ENCODE data around the gene ZNF697. TPM values are rescaled to one million over a fixed set of nuclear protein-coding genes. Genes with fewer than 3 reads are reported as not detected.
"Not testable (repeated sequence)": the region's sequence is repeated elsewhere in the genome, so short reads cannot be mapped to it uniquely, and the experiment has no call there.

Gene ZNF697
- total and polyA plus RNA-seq, 9 donors: 3.0 to 9.1 (median 6.2) TPM

GRCh38 chr1:119582801-119583200, 65.3 kb downstream of the ZNF697 start:
- Histone ChIP-seq H3K4me1 (ENCODE audit: insufficient read depth) (peaks cover 8% of the 10 kb centered on the region), H3K27me3 (no peaks in the 10 kb centered on the region), H3K27ac (no peak overlapping the region), H3K9me3 (no peaks in the 10 kb centered on the region), H3K4me3 (no peak overlapping the region), H3K36me3 (no peaks in the 10 kb centered on the region)
- TF ChIP-seq EP300 (IDR thresholded peaks at IDR 0.05) (no peak), CTCF (IDR thresholded peaks at IDR 0.05) (no peak), POLR2A (IDR thresholded peaks at IDR 0.05) (no peak)
- DNase-seq: peak in 4 of 5 donors; percentile 24 to 42 (median 36)
- intact Hi-C loops (cut with DNase I): no loop called here
- 12 to 32% (median 17%) methylated on average over 1 of the region's 1 CpG for WGBS, 3 donors

DNA sequence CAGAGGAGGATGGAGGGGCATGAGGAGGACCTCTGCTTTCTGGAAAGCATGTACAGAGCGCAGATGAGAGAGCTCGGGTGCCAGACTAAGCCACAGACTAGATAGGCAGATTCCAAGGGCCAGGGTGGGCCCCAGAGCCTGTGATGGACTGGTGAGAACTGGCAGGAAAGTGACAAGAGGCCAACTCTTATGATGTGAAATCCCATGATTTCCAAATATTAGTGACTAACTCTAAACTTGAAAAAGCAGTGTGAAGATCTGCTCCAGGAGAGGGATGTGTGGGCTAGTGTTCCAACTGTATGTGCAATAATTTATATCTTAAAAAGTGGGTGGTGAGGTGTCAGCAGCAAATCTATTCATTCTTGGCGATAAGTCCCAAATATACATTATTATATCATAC, 67.0 kb downstream of the ZNF697 start:
- H3K27ac ChIP-seq; H3K9me3 ChIP-seq; H3K4me3 ChIP-seq; intact Hi-C loops (cut with DNase I); H3K27me3 ChIP-seq; H3K36me3 ChIP-seq; DNase-seq; H3K4me1 ChIP-seq (ENCODE audit: insufficient read depth): not testable (repeated sequence)
- 89 to 95% (median 90%) methylated on average over 3 of the region's 3 CpGs for WGBS, 3 donors

DNA sequence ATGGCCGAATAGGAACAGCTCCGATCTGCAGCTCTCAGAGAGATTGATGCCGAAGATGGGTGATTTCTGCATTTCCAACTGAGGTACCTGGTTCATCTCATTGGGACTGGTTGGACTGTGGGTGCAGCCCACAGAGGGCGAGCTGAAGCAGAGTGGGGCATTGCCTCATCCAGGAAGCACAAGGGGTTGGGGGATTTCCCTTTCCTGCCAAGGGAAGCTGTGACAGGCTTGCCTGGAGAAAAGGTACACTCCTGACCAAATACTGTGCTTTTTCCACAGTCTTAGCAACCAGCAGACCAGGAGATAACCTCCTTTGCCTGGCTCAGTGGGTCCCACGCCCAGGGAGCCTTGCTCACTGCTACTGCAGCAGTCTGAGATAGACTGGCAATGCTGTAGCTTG, 74.2 kb downstream of the ZNF697 start:
- Histone ChIP-seq H3K27ac (no peak overlapping the region), H3K9me3 (no peaks in the 10 kb centered on the region), H3K4me1 (ENCODE audit: insufficient read depth) (peaks cover 1% of the 10 kb centered on the region), H3K36me3 (no peaks in the 10 kb centered on the region), H3K27me3 (no peaks in the 10 kb centered on the region), H3K4me3 (no peak overlapping the region)
- no peak for DNase-seq
- intact Hi-C loops (cut with DNase I): no loop called here
- no peak for TF ChIP-seq CTCF (IDR thresholded peaks at IDR 0.05)
- TF ChIP-seq POLR2A (IDR thresholded peaks at IDR 0.05): no peak
- no peak for TF ChIP-seq EP300 (IDR thresholded peaks at IDR 0.05)
- WGBS, 3 donors: 95 to 96% (median 96%) methylated on average over 5 of the region's 5 CpGs

- H3K36me3 ChIP-seq; H3K9me3 ChIP-seq; H3K27me3 ChIP-seq; H3K4me1 ChIP-seq (ENCODE audit: insufficient read depth); H3K4me3 ChIP-seq; H3K27ac ChIP-seq; intact Hi-C loops (cut with DNase I); DNase-seq: not testable (repeated sequence)
- 55 to 61% (median 56%) methylated on average over 6 to 7 of the region's 8 CpGs for WGBS, 3 donors
These were observed 78.0 kb downstream of the ZNF697 start for GRCh38 chr1:119569930-119570622.

Other genes with a start within 250 kb of the ZNF697 start
- gene HSD3B2, start 233.1 kb downstream of the ZNF697 start, total RNA-seq: 10 to 100 TPM in 1 of 7 donors, 1 to 10 TPM in 1, under 1 TPM in 3, not detected in 2; 0.23 to 35.0 (median 0.47) TPM
- 1,000 to 10,000 TPM in 1 of 2 donors, 1 to 10 TPM in 1; 1.4 to 1,514 TPM for gene HSD3B2, start 233.1 kb downstream of the ZNF697 start, polyA plus RNA-seq
- gene HSD3B1, start 141.1 kb downstream of the ZNF697 start, total RNA-seq: not detected
- gene HSD3B1, start 141.1 kb downstream of the ZNF697 start, polyA plus RNA-seq: 10 to 100 TPM in 1 of 2 donors, under 1 TPM in 1; 0.06 to 69.2 TPM
- 100 to 1,000 TPM in 3 of 7 donors, 10 to 100 TPM in 4; 34.1 to 488 (median 61.6) TPM for gene PHGDH, start 63.7 kb upstream of the ZNF697 start, total RNA-seq
- 10 to 100 TPM; 62.8 to 68.2 TPM for gene PHGDH, start 63.7 kb upstream of the ZNF697 start, polyA plus RNA-seq
- 1 to 10 TPM in 1 of 7 donors, under 1 TPM in 4, not detected in 2; 0.12 to 1.7 (median 0.48) TPM for gene HMGCS2, start 120.6 kb upstream of the ZNF697 start, total RNA-seq
- under 1 TPM; 0.15 to 0.17 TPM for gene HMGCS2, start 120.6 kb upstream of the ZNF697 start, polyA plus RNA-seq
- gene REG4, start 163.2 kb upstream of the ZNF697 start, total RNA-seq: 1 to 10 TPM in 1 of 7 donors, under 1 TPM in 1, not detected in 5; 0.36 to 2.4 TPM
- not detected for gene REG4, start 163.2 kb upstream of the ZNF697 start, polyA plus RNA-seq
- not detected for gene ADAM30, start 248.2 kb upstream of the ZNF697 start, total RNA-seq
- not detected for gene ADAM30, start 248.2 kb upstream of the ZNF697 start, polyA plus RNA-seq